ENCODE results near the gene PTPRB. TPM values are rescaled to one million over a fixed set of nuclear protein-coding genes. Genes with fewer than 3 reads are reported as not detected.

The PTPRB gene
- total and polyA plus RNA-seq, 10 donors = 3.7 to 252 (median 122) TPM

- no peaks in the 10 kb centered on the region for H3K27me3 ChIP-seq (replicated peaks in 1 of 7)
- H3K9me3 ChIP-seq = no peaks in the 10 kb centered on the region
- WGBS, 5 donors = 88 to 96% (median 93%) methylated on average over 6 of the region's 6 CpGs
- intact Hi-C loops (cut with DNase I; ENCODE audit: low total_unique reads) = no loop called here
- TF ChIP-seq POLR2AphosphoS5 (IDR thresholded peaks at IDR 0.05) = no peak
- no peak for TF ChIP-seq CTCF (IDR thresholded peaks at IDR 0.05 in 8 of 11, conservative IDR thresholded peaks at IDR 0.05 in 3 of 11)
- no peak for TF ChIP-seq POLR2A (IDR thresholded peaks at IDR 0.05)
- no peaks in the 10 kb centered on the region for H3K36me3 ChIP-seq
- no peak for DNase-seq
- H3K4me1 ChIP-seq = no peaks in the 10 kb centered on the region
- no peak overlapping the region for H3K4me3 ChIP-seq
- H3K27ac ChIP-seq = no peak overlapping the region
Observed at GRCh38 chr12:70659077-70659606, 21.9 kb upstream of the PTPRB start.

- Histone ChIP-seq H3K36me3 (no peaks in the 10 kb centered on the region), H3K27me3 (replicated peaks in 1 of 7) (no peaks in the 10 kb centered on the region), H3K27ac (no peak overlapping the region), H3K4me3 (no peak overlapping the region), H3K9me3 (no peaks in the 10 kb centered on the region), H3K4me1 (no peaks in the 10 kb centered on the region)
- 78 to 86% (median 83%) methylated on average over 4 of the region's 4 CpGs for WGBS, 5 donors
- TF ChIP-seq CTCF (IDR thresholded peaks at IDR 0.05 in 8 of 11, conservative IDR thresholded peaks at IDR 0.05 in 3 of 11) (no peak), POLR2A (IDR thresholded peaks at IDR 0.05) (no peak), POLR2AphosphoS5 (IDR thresholded peaks at IDR 0.05) (no peak)
- no peak for DNase-seq
- intact Hi-C loops (cut with DNase I; ENCODE audit: low total_unique reads) = no loop called here
Observed at GRCh38 chr12:70657616-70658286, 20.5 kb upstream of the PTPRB start.

GRCh38 chr12:70652451-70652850, 15.2 kb upstream of the PTPRB start:
- Histone ChIP-seq H3K27me3 (replicated peaks in 1 of 7) (no peaks in the 10 kb centered on the region), H3K36me3 (no peaks in the 10 kb centered on the region), H3K4me3 (no peak overlapping the region), H3K4me1 (peaks cover 0 to 12% (median 0%) of the 10 kb centered on the region in 6 donors), H3K9me3 (no peaks in the 10 kb centered on the region), H3K27ac (peak overlapping the region in 7 of 8 donors; percentile 15 to 65 (median 40))
- no peak for TF ChIP-seq POLR2A (IDR thresholded peaks at IDR 0.05)
- TF ChIP-seq POLR2AphosphoS5 (IDR thresholded peaks at IDR 0.05) = no peak
- no peak for TF ChIP-seq CTCF (IDR thresholded peaks at IDR 0.05 in 8 of 11, conservative IDR thresholded peaks at IDR 0.05 in 3 of 11)
- intact Hi-C loops (cut with DNase I; ENCODE audit: low total_unique reads) = no loop called here
- WGBS, 5 donors = 77 to 85% (median 84%) methylated on average over 1 of the region's 1 CpG
- DNase-seq = no peak

- H3K36me3 ChIP-seq = no peaks in the 10 kb centered on the region
- TF ChIP-seq POLR2A (IDR thresholded peaks at IDR 0.05) (no peak), POLR2AphosphoS5 (IDR thresholded peaks at IDR 0.05) (no peak), CTCF (IDR thresholded peaks at IDR 0.05 in 8 of 11, conservative IDR thresholded peaks at IDR 0.05 in 3 of 11) (no peak)
- H3K27me3 ChIP-seq (replicated peaks in 1 of 7) = peaks cover 0 to 6% (median 0%) of the 10 kb centered on the region in 7 donors
- peak overlapping the region in 3 of 8 donors; percentile 22 to 76 (median 75) for H3K27ac ChIP-seq
- WGBS, 5 donors = 62 to 71% (median 70%) methylated on average over 2 of the region's 2 CpGs
- DNase-seq = no peak
- H3K4me1 ChIP-seq = peaks cover 4 to 40% (median 10%) of the 10 kb centered on the region in 6 donors
- no peak overlapping the region for H3K4me3 ChIP-seq
- intact Hi-C loops (cut with DNase I; ENCODE audit: low total_unique reads) = no loop called here
- no peaks in the 10 kb centered on the region for H3K9me3 ChIP-seq
Observed at GRCh38 chr12:70648831-70649230, 11.6 kb upstream of the PTPRB start.

Data from spleen (tissue), 11 donors.